Activated CD4-positive, alpha-beta T cell treated with anti-CD3 and anti-CD28 coated beads, Interleukin-2, amount 50 U/mL, for 1 hour (primary cell): Measurements from ENCODE around the gene ZIC5.
"Not testable (repeated sequence)": the region's sequence is repeated elsewhere in the genome, so short reads cannot be mapped to it uniquely, and the experiment has no call there.

Experiments
- DNase-seq: peaks from one replicate; pipeline ENCODE4 v3.0.0-alpha.2; 2020

The ZIC5 gene

DNA sequence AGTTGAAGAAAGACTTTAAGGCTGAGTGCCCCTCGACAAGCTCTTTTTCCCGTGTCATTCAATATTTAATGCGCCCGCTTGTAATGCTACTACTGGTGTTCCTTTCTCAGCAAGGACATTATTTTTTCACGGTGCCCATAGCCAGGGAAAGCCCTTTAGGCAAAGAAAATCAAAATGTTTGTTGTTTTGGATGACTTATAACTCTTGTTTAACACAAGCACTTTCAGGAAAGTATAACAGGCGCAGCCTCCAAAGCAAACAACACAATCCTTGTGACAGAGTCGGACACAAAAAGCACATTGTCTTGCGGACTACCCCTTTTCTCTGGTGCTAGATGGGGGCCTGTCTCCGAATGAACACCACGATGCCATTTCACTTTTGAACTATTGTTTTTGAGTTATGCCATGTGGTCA, 12.4 kb downstream of the ZIC5 start:
- DNase-seq: no peak

DNA sequence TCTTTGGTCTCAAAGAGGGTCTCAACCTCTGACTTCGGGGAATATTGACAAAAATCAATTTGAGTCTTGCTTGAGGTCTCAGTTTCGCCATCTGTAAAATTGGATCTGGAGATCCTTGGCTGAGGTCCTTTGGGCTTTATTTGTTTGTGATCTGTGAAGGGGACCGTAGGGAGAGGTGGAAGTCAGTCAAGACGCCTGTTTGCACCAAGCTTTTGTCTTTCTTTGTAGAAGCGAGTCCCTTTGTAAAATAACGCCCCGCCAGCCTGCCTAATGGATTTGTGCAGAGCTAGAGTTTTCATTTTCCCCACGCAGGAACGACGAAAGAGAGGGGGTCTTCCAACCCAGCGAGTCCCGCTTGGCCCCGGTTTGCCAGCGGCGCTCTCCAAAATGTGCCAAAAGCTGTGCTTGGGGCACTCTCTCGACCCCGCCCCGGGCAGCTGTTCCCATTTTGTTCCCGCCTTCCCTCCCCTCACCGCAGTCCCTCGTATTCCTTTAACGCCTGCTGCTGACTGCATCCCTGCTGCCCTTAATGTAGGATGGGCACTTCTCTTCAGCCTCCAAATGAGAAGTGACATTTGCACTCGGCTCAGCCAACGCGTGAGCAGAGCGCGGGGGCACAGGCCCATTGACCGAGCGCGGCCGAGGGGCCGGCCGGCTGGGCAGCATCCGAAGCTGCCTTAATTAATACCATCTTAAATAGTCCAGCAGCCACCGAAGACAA, 13.0 kb downstream of the ZIC5 start:
- DNase-seq: no peak

DNA sequence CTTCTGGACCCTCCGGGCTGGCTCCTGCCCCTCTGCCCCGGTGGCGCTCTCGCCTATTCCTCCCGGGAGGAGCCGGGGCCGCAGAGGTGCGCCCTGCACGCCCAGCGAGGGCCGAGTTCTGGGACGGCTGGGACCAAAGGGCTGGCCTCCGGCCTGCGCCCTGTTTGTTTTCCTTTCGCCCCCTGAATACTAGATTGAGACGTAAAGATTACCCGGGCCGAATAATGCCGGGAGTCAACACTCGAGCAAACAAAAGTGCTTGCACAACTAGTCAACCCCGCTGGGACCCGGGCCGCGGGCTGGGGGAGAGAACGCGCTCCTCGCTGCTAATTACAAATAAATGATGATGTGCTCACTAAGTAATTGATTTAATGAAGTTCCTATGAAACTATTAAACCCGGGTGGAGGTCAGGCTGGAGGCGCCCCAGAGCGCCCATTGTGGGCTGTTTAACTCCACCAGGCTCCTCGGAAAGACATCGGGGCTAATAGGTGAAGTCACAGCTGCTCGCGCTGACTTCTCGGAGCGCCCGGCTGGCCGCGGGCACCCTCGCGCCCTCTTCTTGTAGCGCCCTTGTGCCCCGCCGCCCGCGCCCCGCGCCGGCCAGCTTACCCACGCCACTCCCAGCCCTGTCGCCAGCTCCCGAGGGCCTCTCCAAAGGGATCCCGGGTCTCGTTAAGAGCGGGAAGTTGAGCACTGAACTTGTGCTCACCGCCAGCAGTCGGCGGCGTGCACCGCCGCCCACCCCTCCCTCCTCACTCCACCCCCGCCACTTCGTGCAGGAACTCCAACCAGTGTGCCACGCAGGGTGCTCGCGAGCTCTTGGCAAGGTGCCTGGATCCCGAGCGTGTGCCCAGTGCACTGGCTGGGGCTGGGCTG, 14.9 kb downstream of the ZIC5 start:
- no peak for DNase-seq

GRCh38 chr13:99955747-99956472, 15.7 kb downstream of the ZIC5 start:
- DNase-seq: no peak

- no peak for DNase-seq
These were observed 16.3 kb downstream of the ZIC5 start for GRCh38 chr13:99955107-99955746.

- no peak for DNase-seq
These were observed 18.3 kb downstream of the ZIC5 start for GRCh38 chr13:99953138-99953755.

DNA sequence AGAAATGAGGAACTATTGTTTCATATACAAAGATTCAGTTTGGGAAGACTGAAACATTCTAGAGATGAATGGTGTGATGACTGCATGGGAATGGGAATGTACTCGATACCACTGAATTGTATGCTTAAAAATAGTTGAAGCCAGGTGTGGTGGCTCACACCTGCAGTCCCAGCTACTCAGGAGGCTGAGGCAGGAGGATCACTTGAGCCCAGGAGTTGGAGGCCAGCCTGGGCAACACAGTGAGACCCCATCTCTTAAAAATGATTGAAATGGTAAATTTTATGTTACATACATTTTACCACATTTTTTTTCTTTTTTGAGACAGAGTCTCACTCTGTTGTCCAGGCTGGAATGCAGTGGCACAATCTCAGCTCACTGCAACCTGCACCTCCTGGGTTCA, 19.9 kb downstream of the ZIC5 start:
- DNase-seq: not testable (repeated sequence)

- DNase-seq: no peak
These were observed 21.7 kb downstream of the ZIC5 start for GRCh38 chr13:99949679-99950413.

GRCh38 chr13:99948907-99949678, 22.5 kb downstream of the ZIC5 start:
- no peak for DNase-seq

GRCh38 chr13:99948411-99948810, 23.2 kb downstream of the ZIC5 start:
- no peak for DNase-seq

DNA sequence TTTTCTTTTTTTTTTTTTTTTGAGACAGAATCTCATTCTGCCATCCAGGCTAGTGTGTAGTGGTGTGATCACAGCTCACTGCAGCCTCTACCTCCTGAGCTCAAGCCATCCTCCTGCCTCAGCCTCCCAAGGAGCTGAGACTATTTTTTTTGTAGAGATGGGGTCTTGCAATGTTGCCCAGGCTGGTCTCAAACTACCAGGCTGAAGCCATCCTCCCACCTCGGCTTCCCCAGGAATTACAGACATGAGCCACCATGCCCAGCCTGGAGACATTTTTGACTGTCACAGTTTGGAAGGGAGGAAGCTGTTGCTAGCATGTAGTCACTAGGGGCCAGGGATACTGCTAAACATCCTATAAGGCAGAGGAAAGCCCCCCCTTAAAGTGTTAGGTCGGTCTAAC, 23.9 kb downstream of the ZIC5 start:
- no peak for DNase-seq

GRCh38 chr13:99945515-99945914, 26.1 kb downstream of the ZIC5 start:
- DNase-seq: not testable (repeated sequence)

- DNase-seq: no peak
These were observed 27.0 kb downstream of the ZIC5 start for GRCh38 chr13:99944606-99945005.

DNA sequence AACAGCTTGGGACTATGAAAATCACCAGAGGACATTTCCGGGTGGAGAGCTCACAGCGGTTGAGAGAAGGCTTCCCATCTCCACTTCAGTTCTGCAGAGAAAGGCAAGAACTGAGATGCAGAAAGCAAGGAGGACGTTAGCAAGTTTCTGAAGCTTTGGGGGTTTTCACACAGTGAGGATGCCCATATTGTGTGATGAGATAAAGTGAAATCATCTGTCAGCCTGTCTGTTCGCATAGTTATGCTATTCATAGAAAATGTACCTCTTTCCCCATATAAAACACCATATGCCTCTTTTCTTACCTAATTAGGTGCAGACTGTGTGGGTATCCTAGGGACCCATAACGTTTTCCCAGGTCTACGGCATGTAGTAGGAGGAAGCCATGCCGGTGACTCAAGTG, 27.5 kb downstream of the ZIC5 start:
- no peak for DNase-seq

DNA sequence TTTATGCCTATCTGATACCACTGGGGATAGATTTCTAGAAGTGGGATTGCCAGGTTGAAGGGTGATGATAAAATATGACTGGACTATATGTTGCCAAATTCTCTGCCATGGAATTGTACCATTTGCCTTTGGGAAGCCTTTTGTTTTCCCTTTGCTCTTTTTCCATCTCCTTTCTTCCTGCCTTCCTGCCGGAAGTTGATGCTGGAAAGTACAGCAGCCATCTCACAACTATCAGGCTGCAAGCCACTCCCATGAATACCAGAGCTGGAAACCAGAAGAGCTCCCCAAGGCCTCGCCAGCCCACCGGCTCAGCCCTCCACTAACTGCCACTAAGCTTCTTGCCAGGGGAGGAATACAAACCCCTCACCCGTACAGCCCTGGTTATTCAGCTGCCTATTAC, 29.7 kb downstream of the ZIC5 start:
- no peak for DNase-seq

- no peak for DNase-seq
These were observed 30.5 kb downstream of the ZIC5 start for GRCh38 chr13:99941086-99941485.

DNA sequence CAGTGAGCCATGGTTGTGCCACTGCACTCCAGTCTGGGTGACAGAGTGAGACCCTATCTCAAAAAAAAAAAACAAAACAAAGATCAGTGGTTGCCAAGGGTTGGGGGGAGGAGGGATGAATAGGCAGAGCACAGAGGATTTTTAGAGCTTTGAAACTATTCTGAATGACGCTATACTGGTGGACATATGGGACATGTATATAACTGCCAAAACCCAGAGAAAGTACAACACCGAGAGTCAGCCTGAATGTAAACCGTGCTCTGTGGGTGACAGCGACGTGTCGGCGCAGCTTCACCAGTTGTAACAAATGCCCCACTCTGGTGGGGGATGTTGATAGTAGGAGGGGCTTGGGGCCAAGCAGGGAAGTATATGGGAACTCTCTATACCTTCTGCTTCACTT, 32.9 kb downstream of the ZIC5 start:
- no peak for DNase-seq

- DNase-seq: no peak
These were observed 35.8 kb downstream of the ZIC5 start for GRCh38 chr13:99935772-99936171.

DNA sequence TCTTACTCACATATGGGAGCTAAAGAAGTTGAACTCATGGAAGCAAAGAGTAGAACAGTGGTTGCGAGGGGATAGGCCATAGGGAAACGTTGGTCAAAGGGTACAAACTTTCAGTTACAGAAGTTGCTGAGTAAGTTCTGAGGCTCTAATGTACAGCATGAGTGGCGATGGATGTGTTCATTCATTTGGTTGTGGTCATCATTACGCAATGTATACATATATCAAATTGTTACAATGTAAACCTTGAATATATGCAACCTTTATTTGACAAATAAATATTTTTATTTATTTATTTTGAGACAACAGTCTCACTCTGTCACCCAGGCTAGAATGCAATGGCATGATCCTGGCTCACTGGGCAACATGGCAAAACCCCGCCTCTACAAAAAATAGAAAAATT, 38.7 kb downstream of the ZIC5 start:
- DNase-seq: no peak

DNA sequence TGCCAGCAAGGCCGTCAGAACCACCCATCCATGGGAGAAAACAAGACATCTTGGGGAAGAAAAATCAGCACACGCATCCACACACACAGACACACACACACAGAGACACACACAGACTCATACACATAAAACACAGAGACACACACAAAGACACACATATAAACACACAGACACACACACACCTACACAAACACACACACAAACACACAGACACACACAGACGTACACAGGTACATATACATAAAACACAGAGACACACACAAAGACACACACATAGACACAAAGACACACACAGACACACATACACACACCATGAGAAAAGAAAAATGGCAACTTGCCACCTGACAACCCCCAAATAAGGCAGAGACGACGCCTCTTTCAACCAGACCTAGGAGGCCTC, 40.6 kb downstream of the ZIC5 start:
- DNase-seq: no peak

DNA sequence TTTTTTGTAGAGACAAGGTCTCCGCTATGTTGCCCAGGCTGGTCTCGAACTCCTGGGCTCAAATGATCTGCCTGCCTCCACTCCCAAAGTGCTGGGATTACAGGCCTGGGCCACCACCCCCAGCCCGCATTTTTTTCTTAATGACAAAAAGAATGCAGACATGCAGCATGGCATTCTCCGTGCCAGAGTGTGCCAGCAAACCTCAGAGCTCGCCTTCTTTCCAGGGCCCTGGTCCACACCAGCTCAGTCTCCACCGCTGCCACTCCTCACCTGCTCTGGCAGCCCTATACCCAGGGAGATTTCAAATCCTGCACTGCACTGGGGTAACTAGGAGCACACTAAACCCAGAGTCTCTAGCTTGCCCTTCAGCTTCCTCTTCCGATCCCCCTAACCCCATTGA, 41.7 kb downstream of the ZIC5 start:
- DNase-seq: no peak
